KG1 (cell line): ENCODE measurements around the gene CDA.

Experiments
- DNase-seq: peaks from one replicate; lab custom pipeline; 2025; lab: John Stamatoyannopoulos, UW

Gene CDA

DNA sequence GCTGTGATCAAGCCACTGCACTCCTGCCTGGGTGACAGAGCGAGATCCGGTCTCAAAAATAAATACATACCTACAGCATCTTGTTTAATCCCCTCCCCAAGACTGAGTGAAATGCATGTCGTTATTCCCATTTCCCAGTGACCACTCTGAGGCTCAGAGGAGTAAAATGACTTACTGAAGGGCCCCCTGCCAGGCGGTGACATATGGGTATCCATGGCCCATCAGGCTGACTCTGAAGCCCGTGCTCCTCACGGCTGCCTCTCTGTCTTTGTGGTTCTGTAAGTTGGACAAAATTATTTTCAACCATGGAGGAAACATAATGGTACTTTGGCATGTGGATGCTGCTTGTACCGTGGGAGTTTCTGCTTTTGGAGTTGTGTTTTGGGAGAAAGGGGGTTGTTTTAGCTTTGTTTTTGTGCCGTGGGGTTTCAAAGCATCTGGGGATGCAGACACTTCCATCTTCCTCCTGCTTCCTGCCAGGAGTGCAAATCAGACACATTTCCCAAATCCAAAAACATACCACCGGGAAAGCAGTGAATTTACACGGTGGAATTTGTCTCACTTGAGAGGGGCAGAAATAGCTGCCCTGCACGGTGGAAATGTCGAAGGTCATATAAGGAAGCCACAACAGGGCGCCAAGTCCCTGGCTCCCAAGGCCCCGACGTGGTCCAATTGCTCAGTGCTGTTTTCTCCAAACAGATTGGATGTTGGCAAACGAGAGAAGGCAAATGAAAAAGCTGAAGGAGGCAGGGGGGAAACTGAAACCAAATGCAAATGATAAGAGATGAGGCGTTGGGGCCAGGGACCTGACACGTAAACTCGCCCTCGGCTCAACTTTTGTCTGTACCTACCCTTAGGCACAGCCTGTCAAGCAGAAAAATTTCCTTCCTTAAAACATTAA lies 27.3 kb downstream of the CDA start:
- no peak for DNase-seq

DNA sequence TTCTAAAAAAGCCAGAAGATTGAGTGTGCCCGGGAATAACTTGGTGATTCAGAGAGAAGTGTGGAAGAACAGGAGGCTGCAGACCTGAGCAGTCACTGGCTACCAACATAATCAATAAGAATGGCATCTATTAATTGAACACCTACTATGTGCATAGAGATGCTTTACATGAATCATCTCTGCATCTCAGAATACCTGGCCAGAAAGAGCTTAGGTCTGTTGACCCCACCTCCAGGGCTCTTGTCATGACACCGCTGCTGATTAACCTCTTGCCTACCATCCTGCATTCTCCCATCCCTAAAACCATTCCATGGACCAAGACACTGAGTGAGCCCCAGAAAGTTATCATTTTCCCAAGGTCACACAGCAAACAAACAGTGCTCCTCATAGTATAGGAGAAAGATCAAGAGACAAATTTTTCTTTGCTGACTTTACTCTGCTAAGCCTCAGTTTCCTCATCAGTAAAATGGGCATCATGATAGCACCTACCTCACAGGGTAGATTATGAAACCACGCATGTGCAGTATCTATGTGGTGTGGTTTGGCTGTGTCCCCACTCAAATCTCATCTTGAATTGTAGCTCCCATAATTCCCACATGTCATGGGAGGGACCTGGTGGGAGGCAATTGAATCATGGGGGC lies 28.1 kb downstream of the CDA start:
- DNase-seq: no peak

DNA sequence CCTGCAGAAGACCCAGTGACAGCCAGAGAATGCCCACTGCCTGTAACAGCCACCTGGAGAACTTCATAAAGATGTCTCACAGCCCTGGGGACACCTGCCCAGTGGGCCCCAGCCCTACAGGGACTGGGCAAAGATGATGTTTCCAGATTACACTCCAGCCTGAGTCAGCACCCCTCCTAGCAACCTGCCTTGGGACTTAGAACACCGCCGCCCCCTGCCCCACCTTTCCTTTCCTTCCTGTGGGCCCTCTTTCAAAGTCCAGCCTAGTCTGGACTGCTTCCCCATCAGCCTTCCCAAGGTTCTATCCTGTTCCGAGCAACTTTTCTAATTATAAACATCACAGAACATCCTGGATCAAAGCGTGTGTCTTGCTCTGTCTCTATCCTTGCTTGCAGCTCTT lies 29.7 kb downstream of the CDA start:
- DNase-seq: no peak

DNA sequence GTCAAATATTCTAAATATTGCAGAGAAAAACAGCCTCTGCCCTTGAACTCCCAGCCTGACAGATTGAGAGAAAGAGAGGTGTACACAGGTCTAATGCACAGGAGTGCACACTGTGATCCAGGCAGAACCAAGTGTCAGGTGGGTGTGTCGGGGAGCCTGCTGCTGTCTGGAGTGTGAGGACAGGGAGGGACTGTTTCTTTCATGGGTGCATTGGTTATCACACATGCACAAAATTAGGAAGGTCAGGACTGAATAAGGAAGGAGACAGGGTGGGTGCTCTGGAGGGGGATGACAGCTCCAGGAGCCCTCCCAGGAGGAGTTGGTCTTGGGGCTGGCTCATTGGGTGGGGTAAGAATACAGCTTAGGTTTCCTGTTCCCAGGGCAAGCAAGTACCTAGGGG lies 31.1 kb downstream of the CDA start:
- DNase-seq: no peak

DNA sequence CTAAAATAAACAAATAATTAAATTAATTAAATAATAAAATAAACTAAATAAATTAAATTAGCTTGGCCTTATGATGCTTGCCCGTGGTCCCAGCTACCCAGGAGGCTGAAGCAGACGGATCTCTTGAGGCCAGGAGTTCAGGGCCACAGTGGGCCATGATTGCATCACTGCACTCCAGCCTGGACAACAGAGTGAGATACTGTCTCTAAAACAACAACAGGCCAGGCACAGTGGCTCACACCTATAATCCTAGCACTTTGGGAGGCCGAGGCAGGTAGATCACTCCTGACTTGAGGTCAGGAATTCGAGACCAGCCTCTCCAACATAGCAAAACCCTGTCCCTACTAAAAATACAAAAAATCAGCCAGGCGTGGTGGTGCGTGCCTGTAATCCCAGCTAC lies 32.1 kb downstream of the CDA start:
- DNase-seq: no peak

DNA sequence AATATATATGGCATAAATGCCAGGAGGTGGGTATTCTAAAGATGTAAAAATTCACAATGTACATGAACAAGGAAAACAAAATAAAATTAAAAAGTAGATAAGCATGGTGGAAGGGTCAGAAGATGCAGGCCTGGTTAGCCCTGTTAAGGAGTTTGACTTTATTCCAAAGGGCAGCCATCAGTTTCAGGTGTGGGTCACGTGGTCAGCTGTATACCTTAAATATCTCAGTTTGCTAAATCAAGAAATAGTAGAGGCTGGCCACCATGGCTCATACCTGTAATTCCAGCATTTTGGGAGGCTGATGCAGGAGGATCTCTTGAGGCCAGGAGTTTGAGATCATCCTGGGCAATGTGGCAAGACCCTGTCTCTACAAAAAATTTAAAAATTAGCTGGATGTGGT lies 35.8 kb downstream of the CDA start:
- DNase-seq: no peak

DNA sequence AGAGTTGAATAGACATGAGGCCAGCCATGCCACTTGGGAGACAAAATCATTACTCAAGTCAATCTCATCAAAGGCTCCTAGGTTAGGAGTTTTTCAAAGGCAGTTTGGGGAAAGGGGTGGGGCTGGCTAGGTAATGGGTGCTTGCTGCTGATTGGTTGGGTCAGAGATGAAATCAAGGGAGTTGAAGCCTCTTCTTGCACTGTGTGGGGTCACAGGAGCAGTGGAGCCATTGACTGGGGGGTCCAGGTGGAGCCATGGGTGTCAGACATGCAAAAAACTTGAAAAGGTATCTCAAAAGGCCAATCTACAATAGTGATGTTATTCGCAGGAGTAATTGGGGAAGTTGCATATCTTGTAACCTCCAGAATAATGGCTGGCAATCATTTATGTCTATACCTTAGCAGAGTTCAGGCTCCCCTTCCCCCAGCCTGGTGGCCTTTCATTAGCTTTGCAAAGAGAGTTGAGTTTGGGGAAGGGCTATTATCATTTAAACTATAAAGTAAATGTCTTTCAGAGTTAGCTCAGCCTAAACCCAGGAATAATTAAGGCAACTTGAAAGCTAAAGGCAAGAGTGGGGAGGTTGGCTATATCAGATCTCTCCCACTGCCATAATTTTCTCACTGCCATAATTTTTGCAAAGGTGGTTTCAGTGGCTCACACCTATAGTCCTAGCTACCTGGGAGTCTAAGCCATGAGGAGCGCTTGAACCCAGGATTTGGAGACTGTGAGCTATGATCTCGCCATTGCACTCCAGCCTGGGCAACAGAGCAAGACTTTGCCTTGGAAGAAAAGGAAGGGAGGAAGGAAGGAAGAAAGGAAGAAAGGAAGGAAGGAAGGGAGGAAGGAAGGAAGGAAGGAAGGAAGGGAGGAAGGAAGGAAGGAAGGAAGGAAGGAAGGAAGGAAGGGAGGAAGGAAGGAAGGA lies 36.5 kb downstream of the CDA start:
- DNase-seq: no peak

DNA sequence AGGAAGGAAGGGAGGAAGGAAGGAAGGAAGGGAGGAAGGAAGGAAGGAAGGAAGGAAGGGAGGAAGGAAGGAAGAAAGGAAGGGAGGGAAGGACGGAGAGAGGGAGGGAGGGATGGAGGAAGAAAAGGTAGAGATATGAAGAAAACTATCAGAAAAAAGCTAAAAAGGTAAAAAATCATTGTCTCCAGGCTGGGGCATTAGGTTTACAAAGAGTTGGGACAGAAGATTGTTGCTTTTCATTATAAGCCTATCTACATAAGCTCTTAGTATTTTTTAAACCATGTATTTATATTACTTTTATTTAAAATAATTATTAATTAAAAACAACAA lies 37.2 kb downstream of the CDA start:
- no peak for DNase-seq

DNA sequence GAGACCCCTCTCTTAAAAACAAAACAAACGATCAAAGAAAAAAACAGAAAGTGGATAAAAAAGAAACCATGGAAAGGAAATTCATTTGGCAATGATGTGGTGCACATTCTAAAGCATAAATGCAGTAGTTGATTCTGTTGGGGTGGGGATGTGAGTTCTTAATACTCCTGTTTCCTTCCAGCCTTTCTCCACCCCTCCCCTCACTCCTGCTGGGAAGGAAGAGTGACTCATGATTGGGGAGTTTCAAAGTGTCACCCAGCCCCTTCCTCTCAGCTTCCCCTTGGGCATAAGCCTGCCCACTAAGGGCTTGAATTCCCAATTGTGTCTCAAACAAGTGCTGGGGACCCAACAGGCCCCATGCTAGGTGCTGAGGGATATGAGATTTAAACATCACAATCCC lies 37.6 kb downstream of the CDA start:
- no peak for DNase-seq

DNA sequence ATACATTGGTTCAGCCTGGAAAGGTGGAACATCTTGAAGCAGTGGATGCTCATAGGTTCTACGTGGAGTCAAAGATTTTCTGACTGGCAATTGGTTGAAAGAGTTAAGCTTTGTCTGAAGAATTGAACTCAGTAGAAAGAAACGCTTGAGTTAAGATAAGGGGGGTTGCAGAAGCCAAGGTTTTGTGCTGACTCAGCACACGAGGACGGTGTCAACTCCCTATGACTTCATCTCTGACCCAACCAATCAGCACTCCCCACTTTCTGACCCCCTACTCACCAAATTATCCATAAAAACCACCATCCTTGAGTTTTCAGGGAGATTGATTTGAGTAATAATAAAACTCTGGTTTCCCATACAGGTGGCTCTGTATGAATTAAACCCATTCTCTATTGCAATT lies 41.8 kb downstream of the CDA start:
- DNase-seq: no peak

DNA sequence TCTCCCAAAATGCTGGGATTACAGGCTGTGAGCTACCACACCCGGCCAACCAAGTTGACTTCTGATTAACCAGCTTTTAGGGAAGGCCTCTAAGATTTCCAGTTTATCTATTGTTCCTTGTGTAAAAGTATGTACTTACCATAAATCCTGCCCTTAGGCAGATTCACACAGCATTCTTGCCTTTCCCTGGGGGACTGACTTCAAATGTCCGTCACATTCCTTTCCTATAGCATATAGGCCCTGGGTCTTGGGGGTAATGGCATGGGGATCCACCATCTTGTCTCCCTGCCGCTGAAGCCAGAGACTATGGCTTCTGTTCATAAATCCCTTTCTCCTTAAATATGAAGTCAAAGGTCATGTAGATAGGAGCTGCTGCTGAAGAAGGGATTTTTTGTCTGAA lies 43.5 kb downstream of the CDA start:
- no peak for DNase-seq

DNA sequence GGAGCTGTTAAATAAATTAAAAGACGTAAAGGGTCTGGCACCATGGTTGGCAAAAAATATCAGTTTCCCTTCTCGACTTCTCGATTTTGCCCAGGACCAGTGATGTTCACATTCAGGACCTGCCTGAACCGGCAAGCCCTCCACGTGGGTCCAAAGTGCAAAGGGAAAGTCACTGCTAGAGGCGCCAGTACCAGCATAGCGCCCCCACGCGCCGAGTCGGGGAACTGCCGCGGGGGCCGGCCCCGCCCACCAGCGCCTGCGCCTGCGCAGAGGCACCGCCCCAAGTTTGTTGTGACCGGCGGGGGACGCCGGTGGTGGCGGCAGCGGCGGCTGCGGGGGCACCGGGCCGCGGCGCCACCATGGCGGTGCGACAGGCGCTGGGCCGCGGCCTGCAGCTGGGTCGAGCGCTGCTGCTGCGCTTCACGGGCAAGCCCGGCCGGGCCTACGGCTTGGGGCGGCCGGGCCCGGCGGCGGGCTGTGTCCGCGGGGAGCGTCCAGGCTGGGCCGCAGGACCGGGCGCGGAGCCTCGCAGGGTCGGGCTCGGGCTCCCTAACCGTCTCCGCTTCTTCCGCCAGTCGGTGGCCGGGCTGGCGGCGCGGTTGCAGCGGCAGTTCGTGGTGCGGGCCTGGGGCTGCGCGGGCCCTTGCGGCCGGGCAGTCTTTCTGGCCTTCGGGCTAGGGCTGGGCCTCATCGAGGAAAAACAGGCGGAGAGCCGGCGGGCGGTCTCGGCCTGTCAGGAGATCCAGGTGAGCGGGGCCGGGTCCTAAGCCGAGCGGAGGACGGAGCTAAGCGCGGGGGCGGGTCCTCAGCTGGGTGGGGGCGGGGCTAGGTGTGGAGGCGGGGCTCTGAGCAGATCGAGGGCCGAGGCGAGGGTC lies 44.5 kb downstream of the CDA start, which contains the start of gene PINK1:
TSS of gene PINK1 (plus strand) at position 269 of the 875 bp plus-strand sequence. CDS start at position 360, 91 bp downstream.
- DNase-seq: peak; percentile 79

DNA sequence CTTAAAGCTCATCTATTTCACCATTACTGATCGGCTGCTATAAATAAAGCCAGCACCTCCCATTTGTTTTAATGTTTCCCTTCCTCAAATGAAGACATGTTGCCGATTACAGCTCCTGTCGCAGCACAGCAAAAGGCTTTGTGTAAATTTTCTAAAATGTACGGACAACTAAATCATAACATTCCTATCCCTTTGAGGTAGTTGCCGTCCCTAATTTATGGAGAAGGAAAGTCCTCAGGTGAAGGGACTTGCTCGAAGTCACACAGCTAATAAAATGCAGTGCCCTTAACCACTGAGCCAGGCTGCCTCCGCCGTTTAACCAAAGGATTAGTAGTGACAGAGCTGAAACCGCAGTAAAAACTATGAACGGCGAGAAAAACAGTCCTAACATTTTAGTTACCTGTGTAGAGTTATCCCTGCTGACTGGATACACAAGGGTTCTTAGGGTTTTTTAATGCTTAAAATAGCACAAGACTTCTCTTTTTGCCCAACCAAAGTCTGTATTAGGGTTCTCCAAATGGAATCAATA lies 45.2 kb downstream of the CDA start:
- peak; percentile 35 for DNase-seq

DNA sequence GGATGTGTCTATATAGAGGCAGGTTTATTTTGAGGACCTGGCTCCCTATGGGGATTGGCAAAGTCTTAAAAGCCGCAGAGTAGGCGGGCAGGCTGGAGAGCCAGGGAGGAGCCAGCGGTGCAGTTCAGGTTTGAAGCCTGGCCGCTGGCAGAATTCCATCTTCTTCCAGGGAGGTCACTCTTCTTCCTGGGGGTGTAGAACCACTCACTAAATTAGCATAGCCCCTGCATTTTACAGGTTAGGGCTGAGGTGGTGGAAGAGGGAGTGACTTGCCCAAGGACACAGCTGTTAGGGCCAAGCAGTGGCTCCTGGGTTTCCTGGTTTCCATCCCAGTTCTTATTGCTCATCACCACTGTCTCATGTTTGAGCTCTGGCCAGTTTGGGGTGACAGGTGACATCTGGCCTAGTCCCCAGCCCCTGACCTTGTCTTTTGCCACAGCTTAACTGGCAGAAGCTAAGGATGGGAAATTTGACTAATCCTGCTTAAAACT lies 45.7 kb downstream of the CDA start:
- peak; percentile 35 for DNase-seq

DNA sequence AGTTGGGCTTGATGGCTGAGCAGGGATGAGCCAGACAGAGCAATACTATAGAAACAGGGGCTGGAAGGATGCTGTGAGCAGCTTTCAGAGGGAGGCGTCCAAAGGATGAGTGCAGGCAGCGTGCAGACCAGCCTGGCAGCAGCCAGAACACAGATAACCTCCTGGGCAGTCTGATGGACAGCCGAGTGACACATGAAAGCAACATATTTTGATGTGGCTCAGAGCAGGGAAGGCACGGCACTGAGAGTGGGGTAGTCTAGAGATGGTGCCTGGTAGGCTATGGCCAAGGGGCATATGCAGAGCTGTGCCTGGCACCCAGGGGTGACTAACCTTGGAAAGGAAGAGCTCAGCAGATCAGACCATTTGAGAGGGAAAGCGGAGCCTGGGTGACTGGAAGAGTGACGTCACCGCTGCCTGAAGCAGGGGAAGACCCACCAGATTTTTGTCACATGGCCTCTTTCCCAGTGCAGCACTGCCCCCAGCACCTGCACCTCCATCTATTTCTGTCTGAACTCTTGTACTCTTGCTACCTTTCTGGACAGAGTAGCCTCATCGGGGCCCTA lies 48.0 kb downstream of the CDA start:
- DNase-seq: no peak

DNA sequence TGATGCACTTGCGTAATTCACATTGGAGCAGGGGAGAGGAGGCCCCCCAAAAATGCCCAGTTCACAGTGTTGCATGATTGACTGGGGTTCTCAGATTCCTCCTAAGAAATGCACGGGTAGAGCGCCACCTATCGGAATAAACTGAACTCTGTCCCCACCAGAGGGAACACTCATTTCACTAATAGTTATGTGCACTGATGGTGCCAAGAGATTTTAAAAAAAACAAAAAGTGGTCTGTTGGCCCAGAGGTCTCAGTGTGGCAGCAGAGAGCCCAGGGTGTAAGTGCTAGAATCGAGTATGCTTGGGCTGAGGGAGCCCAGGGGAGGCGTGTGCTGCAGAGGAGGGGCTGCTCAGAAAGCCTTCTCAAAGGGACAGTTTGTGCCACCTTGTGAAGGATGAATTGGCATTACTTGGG lies 51.3 kb downstream of the CDA start:
- peak; percentile 13 for DNase-seq

DNA sequence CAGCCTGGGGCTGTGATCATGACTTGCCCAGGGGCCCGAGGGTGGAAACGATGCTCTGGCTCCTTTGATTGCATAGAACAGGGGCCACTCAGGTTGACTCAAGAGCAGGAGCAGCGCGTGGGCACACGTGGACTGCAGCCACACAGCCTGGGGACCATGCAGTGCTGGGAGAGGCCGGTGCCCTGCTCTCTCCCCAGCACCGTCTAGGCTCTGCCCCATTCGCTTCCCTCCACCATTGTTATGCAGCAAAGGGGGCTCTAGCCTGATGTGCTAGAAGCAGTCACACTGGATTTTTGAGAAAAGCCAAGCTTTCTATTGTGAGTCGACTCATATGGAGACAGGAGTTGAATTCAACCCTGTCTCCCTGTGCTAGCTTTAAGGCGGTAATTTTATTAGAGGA lies 53.1 kb downstream of the CDA start:
- DNase-seq: no peak

DNA sequence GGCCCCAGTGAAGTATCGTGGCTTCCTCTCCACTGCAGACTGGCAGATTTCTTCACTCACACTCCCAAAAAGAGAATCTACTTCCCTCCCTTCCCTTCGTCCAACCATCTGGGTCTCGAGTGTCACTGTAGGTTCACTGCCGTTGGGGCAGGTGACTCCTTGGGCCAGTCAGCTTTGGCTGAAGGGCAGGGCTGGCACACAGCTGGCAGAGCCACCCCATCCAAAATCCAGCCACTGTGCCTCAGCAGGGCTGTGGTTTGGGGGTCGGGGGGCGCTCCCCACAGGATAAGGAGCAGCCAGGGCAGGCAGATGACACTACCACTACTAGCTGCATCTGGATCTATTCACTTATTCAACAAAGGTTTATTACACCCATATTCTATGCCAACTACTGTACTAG lies 54.2 kb downstream of the CDA start:
- no peak for DNase-seq

DNA sequence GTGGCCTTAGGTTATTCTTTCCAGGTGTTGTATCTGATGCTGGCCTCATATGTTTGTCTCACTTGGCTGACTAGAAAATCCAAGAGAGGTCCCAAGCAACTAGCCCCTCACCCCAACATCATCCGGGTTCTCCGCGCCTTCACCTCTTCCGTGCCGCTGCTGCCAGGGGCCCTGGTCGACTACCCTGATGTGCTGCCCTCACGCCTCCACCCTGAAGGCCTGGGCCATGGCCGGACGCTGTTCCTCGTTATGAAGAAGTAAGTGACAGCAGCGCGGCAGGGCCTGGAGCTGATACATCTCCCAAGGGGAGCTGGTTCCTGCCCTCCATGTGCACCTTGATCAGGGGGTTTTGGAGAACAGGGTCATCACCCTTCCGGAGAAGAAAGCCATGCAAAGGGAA lies 55.5 kb downstream of the CDA start:
- DNase-seq: no peak

DNA sequence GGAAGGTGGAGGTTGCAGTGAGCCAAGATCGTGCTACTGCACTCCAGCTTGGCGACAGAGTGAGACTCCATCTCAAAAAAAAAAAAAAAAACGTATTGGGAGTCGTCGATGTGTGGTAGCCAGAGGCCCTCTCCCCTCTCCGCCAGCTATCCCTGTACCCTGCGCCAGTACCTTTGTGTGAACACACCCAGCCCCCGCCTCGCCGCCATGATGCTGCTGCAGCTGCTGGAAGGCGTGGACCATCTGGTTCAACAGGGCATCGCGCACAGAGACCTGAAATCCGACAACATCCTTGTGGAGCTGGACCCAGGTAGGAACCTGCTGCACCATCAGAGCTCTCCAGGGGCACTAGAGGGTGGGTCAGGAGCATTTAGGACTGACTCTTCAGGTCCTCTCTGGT lies 56.5 kb downstream of the CDA start:
- no peak for DNase-seq

DNA sequence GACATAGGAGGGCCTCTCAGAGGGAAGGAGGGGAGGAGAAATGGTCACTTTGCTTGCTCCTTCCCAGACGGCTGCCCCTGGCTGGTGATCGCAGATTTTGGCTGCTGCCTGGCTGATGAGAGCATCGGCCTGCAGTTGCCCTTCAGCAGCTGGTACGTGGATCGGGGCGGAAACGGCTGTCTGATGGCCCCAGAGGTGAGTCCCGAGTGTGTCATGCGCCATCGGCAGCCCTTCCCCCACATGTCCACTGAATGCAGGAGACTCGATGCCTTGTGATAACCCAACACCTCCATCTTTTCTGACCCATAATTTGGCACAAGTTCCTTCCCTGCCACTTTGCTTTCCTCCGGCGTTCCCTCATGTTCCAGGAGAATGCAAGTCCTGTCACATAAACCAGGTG lies 59.5 kb downstream of the CDA start:
- DNase-seq: no peak
